GM12873 (cell line): ENCODE results near the gene SARS2.

ENCODE experiments used
- TF ChIP-seq, protein P1 (sequence below): IDR thresholded peaks from 2 replicates; pipeline ENCODE4 v1.5.1; 2012; ENCODE audit warnings: low read depth, mild to moderate bottlenecking, moderate library complexity, low read length, control low read depth; ENCODE audit not compliant: insufficient read depth; ENCODE audit errors: missing control alignments

The SARS2 gene

GRCh38 chr19:38869836-38870607, 60.5 kb downstream of the SARS2 start:
- TF ChIP-seq, protein P1, sequence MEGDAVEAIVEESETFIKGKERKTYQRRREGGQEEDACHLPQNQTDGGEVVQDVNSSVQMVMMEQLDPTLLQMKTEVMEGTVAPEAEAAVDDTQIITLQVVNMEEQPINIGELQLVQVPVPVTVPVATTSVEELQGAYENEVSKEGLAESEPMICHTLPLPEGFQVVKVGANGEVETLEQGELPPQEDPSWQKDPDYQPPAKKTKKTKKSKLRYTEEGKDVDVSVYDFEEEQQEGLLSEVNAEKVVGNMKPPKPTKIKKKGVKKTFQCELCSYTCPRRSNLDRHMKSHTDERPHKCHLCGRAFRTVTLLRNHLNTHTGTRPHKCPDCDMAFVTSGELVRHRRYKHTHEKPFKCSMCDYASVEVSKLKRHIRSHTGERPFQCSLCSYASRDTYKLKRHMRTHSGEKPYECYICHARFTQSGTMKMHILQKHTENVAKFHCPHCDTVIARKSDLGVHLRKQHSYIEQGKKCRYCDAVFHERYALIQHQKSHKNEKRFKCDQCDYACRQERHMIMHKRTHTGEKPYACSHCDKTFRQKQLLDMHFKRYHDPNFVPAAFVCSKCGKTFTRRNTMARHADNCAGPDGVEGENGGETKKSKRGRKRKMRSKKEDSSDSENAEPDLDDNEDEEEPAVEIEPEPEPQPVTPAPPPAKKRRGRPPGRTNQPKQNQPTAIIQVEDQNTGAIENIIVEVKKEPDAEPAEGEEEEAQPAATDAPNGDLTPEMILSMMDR, result peak; percentile 89

- TF ChIP-seq, protein P1, result no peak
Observed at GRCh38 chr19:38869160-38869835, 61.3 kb downstream of the SARS2 start.

DNA sequence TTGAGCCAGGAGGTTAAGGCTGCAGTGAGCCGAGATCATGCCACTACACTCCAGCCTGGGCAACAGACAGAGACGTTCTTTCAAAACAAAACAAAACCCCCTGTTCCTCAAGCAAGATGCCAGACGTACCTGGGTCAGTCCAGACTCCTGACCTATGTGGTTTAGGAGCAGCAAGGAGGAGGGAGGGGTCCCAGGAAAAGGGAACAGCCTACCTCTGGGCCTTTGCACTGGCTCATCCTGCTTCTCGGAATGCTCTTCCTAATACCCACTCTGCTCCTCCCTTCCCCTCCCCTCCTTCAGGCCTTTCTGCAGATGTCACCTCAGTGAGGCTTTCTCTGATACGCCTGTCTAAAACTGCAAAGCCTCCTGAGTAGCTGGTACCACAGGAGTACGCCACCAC, 62.0 kb downstream of the SARS2 start:
- TF ChIP-seq, protein P1, result no peak

- TF ChIP-seq, protein P1, result no peak
Observed at GRCh38 chr19:38867171-38867780, 63.3 kb downstream of the SARS2 start.
